ENCODE data around the gene WNT3.

DNA sequence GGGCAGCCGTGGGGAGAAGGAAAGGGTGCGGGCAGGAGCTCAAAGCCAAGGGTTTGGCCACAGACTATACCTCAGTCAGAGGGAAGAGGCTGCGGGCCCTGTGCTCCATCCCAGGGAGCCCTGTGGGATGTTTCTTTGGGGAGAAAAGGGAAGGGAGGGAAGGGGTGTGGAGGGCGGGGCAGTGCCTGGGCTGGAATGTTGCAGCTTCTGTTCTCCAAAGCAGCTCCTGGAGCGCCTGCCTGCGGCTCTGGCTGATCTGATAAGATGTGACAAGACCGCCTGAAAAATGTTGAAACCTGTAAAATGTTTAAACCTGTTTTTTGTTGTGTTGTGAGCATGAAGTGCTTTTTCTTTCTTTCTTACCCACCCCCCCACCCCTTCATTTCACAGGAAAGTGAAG is 32.8 kb downstream of the WNT3 start:
- TF ChIP-seq CBX8 (IDR thresholded peaks at IDR 0.05), result no peak
- no peak for TF ChIP-seq RAD21 (conservative IDR thresholded peaks at IDR 0.05 in 1 of 2, IDR thresholded peaks at IDR 0.05 in 1 of 2)
- TF ChIP-seq, protein P1, sequence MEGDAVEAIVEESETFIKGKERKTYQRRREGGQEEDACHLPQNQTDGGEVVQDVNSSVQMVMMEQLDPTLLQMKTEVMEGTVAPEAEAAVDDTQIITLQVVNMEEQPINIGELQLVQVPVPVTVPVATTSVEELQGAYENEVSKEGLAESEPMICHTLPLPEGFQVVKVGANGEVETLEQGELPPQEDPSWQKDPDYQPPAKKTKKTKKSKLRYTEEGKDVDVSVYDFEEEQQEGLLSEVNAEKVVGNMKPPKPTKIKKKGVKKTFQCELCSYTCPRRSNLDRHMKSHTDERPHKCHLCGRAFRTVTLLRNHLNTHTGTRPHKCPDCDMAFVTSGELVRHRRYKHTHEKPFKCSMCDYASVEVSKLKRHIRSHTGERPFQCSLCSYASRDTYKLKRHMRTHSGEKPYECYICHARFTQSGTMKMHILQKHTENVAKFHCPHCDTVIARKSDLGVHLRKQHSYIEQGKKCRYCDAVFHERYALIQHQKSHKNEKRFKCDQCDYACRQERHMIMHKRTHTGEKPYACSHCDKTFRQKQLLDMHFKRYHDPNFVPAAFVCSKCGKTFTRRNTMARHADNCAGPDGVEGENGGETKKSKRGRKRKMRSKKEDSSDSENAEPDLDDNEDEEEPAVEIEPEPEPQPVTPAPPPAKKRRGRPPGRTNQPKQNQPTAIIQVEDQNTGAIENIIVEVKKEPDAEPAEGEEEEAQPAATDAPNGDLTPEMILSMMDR (IDR thresholded peaks at IDR 0.05), result no peak
- TF ChIP-seq SMC3 (IDR thresholded peaks at IDR 0.05), result no peak
- no peak for TF ChIP-seq POLR2A (IDR thresholded peaks at IDR 0.05; ENCODE audit: low read length)
- no peak for TF ChIP-seq ZNF302 (CRISPR knock-in tag; IDR thresholded peaks at IDR 0.05)

Data from A549 (cell line).